Upper lobe of right lung (tissue), 1 donor: ENCODE data around the gene FIZ1. TPM values are rescaled to one million over a fixed set of nuclear protein-coding genes. Genes with fewer than 3 reads are reported as not detected.

Experiments used
- ATAC-seq: fragments of 200-7000 bp; cut with Tn5 transposase; one replicate; pipeline ENCODE4 v1.9.1; 2020; ENCODE audit warnings: mild to moderate bottlenecking, moderate library complexity
- DNase-seq: peaks from one replicate; pipeline ENCODE4 v3.0.0-alpha.2; 2020
- H3K27ac ChIP-seq: fragments of 200-600 bp; one replicate; pipeline ENCODE4 v1.8.0; 2022
- H3K27me3 ChIP-seq: fragments of 200-600 bp; one replicate; pipeline ENCODE4 v1.8.0; 2022; ENCODE audit warnings: mild to moderate bottlenecking
- H3K36me3 ChIP-seq: fragments of 200-600 bp; one replicate; pipeline ENCODE4 v1.8.0; 2022
- H3K4me1 ChIP-seq: fragments of 200-600 bp; one replicate; pipeline ENCODE4 v1.8.0; 2022
- H3K4me3 ChIP-seq: fragments of 200-600 bp; one replicate; pipeline ENCODE4 v1.8.0; 2022; ENCODE audit warnings: mild to moderate bottlenecking
- H3K9me3 ChIP-seq: fragments of 200-600 bp; one replicate; pipeline ENCODE4 v1.8.0; 2022
- CTCF ChIP-seq: fragments of 200-600 bp; IDR thresholded peaks from one replicate; pipeline ENCODE4 v1.8.0; 2022; ENCODE audit warnings: antibody characterized with exemption
- intact Hi-C: fragments of 100-400 bp; cut with DNase I; formaldehyde crosslinking; loops from one replicate; pipeline ENCODE4 v1.11.0; 2022
- total RNA-seq: library from RNA; stranded (reverse); fragmentation: NEBNext Ultra II Directional; extraction: Animal tissue kit (Norgen Biotek cat#: 25700); gene quantifications from one replicate; pipeline ENCODE4 v1.2.1, GENCODE V29; 2021
- donor health status: DM: no; HTN: yes; CAD: no; lungs with severe emphysema.

Gene FIZ1
- total RNA-seq, 1 donor from 2014 or later = 14.9 TPM

GRCh38 chr19:55613930-55614710, 14.8 kb upstream of the FIZ1 start:
- Histone ChIP-seq H3K27ac (no peak overlapping the region), H3K36me3 (peaks cover 37% of the 10 kb centered on the region), H3K4me1 (peaks cover 15% of the 10 kb centered on the region), H3K4me3 (no peak overlapping the region), H3K9me3 (no peaks in the 10 kb centered on the region), H3K27me3 (no peaks in the 10 kb centered on the region)
- TF ChIP-seq CTCF = no peak
- ATAC-seq (no peak), DNase-seq (no peak)
- intact Hi-C loops = no loop called here

DNA sequence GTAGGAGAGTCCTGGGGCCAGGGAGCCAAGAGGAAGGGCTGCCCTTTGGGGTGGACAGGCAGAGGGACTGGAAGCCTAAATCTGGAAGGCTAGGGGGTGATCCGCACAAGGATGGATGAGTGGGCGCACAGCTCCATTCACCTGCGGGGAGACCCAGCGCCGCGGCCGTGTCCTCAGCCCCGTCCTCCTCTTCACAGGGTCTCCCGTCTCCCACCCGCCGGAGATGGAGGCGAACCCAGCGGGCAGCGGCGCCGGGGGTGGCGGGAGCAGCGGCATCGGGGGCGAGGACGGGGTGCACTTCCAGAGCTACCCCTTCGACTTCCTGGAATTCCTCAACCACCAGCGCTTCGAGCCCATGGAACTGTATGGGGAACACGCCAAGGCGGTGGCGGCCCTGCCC, 14.1 kb upstream of the FIZ1 start:
- H3K27me3 ChIP-seq = no peaks in the 10 kb centered on the region
- peaks cover 39% of the 10 kb centered on the region for H3K36me3 ChIP-seq
- peaks cover 9% of the 10 kb centered on the region for H3K4me1 ChIP-seq
- H3K27ac ChIP-seq = no peak overlapping the region
- no peaks in the 10 kb centered on the region for H3K9me3 ChIP-seq
- no peak for TF ChIP-seq CTCF
- DNase-seq (no peak), ATAC-seq (no peak)
- H3K4me3 ChIP-seq = no peak overlapping the region
- intact Hi-C loops = no loop called here

DNA sequence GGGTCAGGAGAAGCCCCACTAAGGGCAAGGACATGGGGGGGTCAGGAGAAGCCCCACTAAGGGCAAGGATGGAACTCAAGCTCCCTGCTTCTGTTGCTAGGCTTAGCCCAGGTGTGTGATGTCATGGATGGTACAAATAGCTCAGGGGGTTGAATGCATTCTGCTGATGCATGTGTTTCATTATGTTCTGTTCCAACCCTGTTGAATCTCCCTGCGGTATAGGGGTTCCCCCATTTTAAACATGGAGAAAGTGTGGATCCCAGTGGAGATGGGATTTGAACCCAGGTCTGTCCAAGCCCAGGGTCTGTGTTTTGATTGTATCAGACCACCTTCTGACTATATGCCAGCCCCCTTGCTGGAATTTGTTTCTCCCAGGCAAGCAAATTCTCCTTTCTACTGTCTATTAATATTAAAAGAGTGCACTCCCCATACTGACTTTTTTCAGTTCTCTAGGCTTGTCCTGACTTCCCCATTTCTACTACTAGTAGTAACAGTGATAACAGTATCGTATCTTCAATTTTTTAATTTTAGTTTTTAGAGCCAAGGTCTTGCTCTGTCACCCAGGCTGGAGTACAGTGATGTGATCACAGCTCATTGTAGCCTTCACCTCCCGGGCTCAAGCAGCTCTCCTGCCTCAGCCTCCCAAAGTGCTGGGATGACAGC, 12.8 kb upstream of the FIZ1 start:
- no peak for ATAC-seq
- DNase-seq = no peak
- Histone ChIP-seq H3K27ac (no peak overlapping the region), H3K9me3 (no peaks in the 10 kb centered on the region), H3K27me3 (no peaks in the 10 kb centered on the region), H3K36me3 (peaks cover 31% of the 10 kb centered on the region), H3K4me1 (peaks cover 14% of the 10 kb centered on the region), H3K4me3 (no peak overlapping the region)
- intact Hi-C loops = no loop called here
- no peak for TF ChIP-seq CTCF

- Histone ChIP-seq H3K27me3 (no peaks in the 10 kb centered on the region), H3K36me3 (peaks cover 27% of the 10 kb centered on the region), H3K4me1 (peaks cover 20% of the 10 kb centered on the region), H3K27ac (no peak overlapping the region), H3K9me3 (no peaks in the 10 kb centered on the region), H3K4me3 (no peak overlapping the region)
- no peak for TF ChIP-seq CTCF
- ATAC-seq (no peak), DNase-seq (no peak)
- intact Hi-C loops = no loop called here
Measured at GRCh38 chr19:55611300-55611982, 12.1 kb upstream of the FIZ1 start.

DNA sequence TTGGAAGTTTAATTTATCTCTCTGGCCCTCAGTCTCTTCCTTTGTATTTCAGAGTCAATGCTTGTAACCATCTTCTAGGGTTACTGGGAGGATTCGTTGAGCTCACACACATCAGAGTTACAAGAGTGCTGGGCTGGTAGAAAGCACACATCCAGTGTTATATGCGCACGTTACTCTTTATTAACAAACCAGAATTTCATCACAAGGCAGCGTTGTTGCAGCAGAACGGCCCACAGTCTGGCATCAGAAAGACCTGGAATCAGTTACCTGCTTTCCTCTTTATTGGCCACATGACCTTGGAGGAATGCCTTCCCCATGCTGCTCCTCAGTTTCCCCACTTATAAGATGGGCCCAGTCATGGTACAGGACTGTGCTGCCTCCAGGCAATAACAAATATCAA, 10.0 kb upstream of the FIZ1 start:
- ATAC-seq = no peak
- intact Hi-C loops = no loop called here
- Histone ChIP-seq H3K36me3 (peaks cover 14% of the 10 kb centered on the region), H3K4me1 (peaks cover 29% of the 10 kb centered on the region), H3K4me3 (no peak overlapping the region), H3K27me3 (no peaks in the 10 kb centered on the region), H3K9me3 (no peaks in the 10 kb centered on the region), H3K27ac (no peak overlapping the region)
- no peak for DNase-seq
- TF ChIP-seq CTCF = no peak
